A673 (cell line): Measurements from ENCODE around the gene ATP5F1D. TPM values are rescaled to one million over a fixed set of nuclear protein-coding genes. Genes with fewer than 3 reads are reported as not detected.
A peak's percentile ranks its signal among the peaks of the same experiment; 100 is the strongest.

Experiments used
- BruUV-seq: library from RNA; stranded (reverse); fragments of 400-500 nt; replicated peaks from 2 replicates; lab custom pipeline; 2021; lab: Mats Ljungman, UMichigan
- CTCF ChIA-PET: fragments of 300-600 bp; sonication (Branson Sonifier 250); formaldehyde crosslinking; loops from one replicate; lab custom pipeline; 2022; ENCODE audit warnings: antibody characterized with exemption; lab: Charles Lee
- POLR2A ChIA-PET: fragments of 300-600 bp; sonication (Branson Sonifier 250); formaldehyde crosslinking; loops from one replicate; lab custom pipeline; 2022; ENCODE audit warnings: antibody characterized with exemption; ENCODE audit not compliant: low non-redundant PET; lab: Charles Lee
- DNase-seq: peaks from one replicate; pipeline ENCODE4 v3.0.0-alpha.2; 2015; ENCODE audit warnings: low spot score
- H3K27ac ChIP-seq: fragments of 200-600 bp; sonication (generic); 2 replicates; pipeline ENCODE4 v1.5.1; 2016; ENCODE audit warnings: mixed run types, low read depth, mild to moderate bottlenecking, mixed read lengths, antibody characterized with exemption, low read length; ENCODE audit not compliant: poor library complexity, severe bottlenecking
- H3K27me3 ChIP-seq: fragments of 200-600 bp; sonication (generic); replicated peaks from 2 replicates; pipeline ENCODE4 v1.6.1; 2017; ENCODE audit warnings: mixed run types, low read depth, mild to moderate bottlenecking, mixed read lengths, antibody characterized with exemption, low read length; ENCODE audit not compliant: insufficient read depth, poor library complexity
- H3K36me3 ChIP-seq: fragments of 200-600 bp; sonication (generic); 2 replicates; pipeline ENCODE4 v1.6.1; 2016; ENCODE audit warnings: mixed run types, mild to moderate bottlenecking, mixed read lengths, antibody characterized with exemption, low read length; ENCODE audit not compliant: insufficient read depth, poor library complexity, severe bottlenecking
- H3K4me1 ChIP-seq: fragments of 200-600 bp; sonication (generic); 2 replicates; pipeline ENCODE4 v1.6.1; 2017; ENCODE audit warnings: mixed run types, mild to moderate bottlenecking, mixed read lengths, antibody characterized with exemption, low read length; ENCODE audit not compliant: insufficient read depth, poor library complexity, severe bottlenecking
- H3K4me3 ChIP-seq: fragments of 200-600 bp; sonication (generic); 2 replicates; pipeline ENCODE4 v1.5.1; 2016; ENCODE audit warnings: low read depth, mixed run types, mild to moderate bottlenecking, mixed read lengths, low read length; ENCODE audit not compliant: poor library complexity, severe bottlenecking
- H3K9me3 ChIP-seq: fragments of 200-600 bp; sonication (generic); 2 replicates; pipeline ENCODE4 v1.6.1; 2016; ENCODE audit warnings: mixed run types, low read depth, mild to moderate bottlenecking, mixed read lengths, antibody characterized with exemption, low read length; ENCODE audit not compliant: poor library complexity, severe bottlenecking
- EZH2 ChIP-seq: fragments of 200-600 bp; sonication (generic); IDR thresholded peaks from 2 replicates; pipeline ENCODE4 v1.6.1; 2017; ENCODE audit warnings: borderline replicate concordance, low read depth, mild to moderate bottlenecking, mixed read lengths, antibody characterized with exemption, low read length; ENCODE audit not compliant: poor library complexity, severe bottlenecking
- intact Hi-C: fragments of 100-400 bp; cut with micrococcal nuclease; formaldehyde crosslinking; loops from one replicate; pipeline ENCODE4 v1.10.0; 2022; ENCODE audit not compliant: unreplicated experiment
- total RNA-seq: library from RNA; stranded (reverse); gene quantifications from 2 replicates; pipeline ENCODE4 v1.2.3, GENCODE V29; 2021
- TF ChIP-seq, protein P1 (sequence below): fragments of 300-800, 200-600 bp; sonication (generic); conservative IDR thresholded peaks from 2 replicates; pipeline ENCODE4 v1.5.1; 2017; ENCODE audit warnings: low read depth, mild to moderate bottlenecking, antibody characterized with exemption, low read length, moderate library complexity, mixed read lengths

ATP5F1D gene
- total RNA-seq, 1 experiment from 2014 or later: 237 TPM

DNA sequence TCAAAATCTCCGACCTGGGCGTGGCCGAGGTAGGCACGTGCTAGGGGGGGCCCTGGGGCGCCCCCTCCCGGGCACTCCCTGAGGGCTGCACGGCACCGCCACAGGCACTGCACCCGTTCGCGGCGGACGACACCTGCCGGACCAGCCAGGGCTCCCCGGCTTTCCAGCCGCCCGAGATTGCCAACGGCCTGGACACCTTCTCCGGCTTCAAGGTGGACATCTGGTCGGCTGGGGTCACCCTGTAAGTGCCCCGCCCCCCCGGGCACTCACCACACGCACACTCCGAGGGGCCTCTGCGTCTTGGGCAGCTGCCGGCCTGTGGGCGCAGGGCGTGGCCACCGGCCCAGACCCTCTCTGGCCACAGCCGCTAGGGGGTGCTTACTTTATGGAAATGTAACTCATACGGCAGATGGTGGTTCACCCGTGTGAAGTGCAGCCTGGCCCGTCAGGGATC is 21.0 kb upstream of the ATP5F1D start:
- TF ChIP-seq, protein P1, sequence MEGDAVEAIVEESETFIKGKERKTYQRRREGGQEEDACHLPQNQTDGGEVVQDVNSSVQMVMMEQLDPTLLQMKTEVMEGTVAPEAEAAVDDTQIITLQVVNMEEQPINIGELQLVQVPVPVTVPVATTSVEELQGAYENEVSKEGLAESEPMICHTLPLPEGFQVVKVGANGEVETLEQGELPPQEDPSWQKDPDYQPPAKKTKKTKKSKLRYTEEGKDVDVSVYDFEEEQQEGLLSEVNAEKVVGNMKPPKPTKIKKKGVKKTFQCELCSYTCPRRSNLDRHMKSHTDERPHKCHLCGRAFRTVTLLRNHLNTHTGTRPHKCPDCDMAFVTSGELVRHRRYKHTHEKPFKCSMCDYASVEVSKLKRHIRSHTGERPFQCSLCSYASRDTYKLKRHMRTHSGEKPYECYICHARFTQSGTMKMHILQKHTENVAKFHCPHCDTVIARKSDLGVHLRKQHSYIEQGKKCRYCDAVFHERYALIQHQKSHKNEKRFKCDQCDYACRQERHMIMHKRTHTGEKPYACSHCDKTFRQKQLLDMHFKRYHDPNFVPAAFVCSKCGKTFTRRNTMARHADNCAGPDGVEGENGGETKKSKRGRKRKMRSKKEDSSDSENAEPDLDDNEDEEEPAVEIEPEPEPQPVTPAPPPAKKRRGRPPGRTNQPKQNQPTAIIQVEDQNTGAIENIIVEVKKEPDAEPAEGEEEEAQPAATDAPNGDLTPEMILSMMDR: no peak
- no peak for TF ChIP-seq EZH2
- Histone ChIP-seq H3K27me3 (no peaks in the 10 kb centered on the region), H3K27ac (no peak overlapping the region), H3K4me1 (no peaks in the 10 kb centered on the region), H3K4me3 (no peak overlapping the region), H3K36me3 (peaks cover 28% of the 10 kb centered on the region), H3K9me3 (no peaks in the 10 kb centered on the region)
- intact Hi-C loops: no loop called here
- DNase-seq: no peak
- CTCF ChIA-PET: interaction anchor here (0.6 kb wide), 1 partner anchor 88 kb away, joined by 3 read pairs; no protein-coding TSS in a partner anchor
- POLR2A ChIA-PET: no interaction called here
- no TSS peak for BruUV-seq

DNA sequence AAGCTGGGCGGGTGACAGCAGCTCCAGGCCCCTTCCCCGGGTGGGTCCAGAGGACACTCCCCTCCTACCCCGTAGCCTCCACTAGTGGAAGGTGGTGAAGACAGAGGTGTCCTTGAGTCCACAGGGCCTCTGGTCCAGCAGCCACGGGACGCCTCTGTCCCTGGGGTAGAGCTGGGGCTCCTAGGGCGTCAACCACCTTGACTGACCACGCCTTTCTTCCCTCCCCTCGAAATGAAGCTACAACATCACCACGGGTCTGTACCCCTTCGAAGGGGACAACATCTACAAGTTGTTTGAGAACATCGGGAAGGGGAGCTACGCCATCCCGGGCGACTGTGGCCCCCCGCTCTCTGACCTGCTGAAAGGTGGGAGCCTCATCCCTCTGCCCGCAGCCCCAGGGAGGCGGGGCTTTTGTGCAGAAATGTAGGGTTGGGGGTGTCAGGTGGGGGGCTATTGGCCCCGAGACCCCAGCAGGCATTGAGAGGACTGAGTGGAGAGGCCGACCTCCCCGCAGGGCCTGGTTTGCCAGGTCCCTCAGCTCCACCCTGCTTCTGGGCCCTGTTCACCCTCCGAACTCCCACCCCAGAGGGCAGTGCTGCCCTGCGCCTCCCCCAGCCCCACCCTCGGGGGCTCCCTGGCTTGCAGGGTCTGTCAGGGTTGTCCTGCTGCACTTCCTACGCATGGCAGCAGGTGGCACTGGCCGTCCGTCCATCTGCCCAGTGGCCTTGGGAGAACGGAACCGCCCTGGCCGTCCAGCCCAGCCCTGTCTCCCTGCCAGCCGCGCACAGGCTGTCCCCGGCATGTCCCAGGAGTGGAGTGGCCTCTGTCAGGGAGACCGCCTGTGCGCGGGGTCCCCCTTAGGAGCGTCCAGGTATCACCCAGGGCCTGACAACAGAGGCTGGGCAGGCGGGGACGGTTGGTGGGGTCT is 20.3 kb upstream of the ATP5F1D start:
- BruUV-seq: no TSS peak
- Histone ChIP-seq H3K27me3 (no peaks in the 10 kb centered on the region), H3K27ac (no peak overlapping the region), H3K4me3 (no peak overlapping the region), H3K36me3 (peaks cover 28% of the 10 kb centered on the region), H3K4me1 (no peaks in the 10 kb centered on the region), H3K9me3 (no peaks in the 10 kb centered on the region)
- no peak for DNase-seq
- intact Hi-C loops: no loop called here
- no peak for TF ChIP-seq EZH2
- TF ChIP-seq, protein P1: peak; percentile 52
- POLR2A ChIA-PET: no interaction called here
- CTCF ChIA-PET: interaction anchor here (0.6 to 1.4 kb wide), 2 partner anchors 7 to 89 kb away, joined by 3 to 4 read pairs; no protein-coding TSS in a partner anchor

DNA sequence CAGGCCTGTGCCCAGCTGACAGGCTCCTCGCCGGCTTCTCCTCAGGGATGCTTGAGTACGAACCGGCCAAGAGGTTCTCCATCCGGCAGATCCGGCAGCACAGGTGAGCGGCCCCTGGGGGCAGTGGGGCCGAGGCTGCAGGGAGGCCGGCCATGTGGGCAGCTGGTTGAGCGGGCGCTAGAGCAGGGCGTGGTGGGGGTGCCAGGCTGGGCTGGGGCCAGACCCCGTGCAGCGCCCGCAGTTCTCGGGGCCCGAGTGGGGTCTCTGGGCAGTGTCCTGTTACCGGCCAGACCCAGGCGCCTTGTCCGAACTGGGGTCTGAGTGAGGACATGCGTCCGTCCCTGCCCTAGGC is 19.7 kb upstream of the ATP5F1D start:
- Histone ChIP-seq H3K36me3 (peaks cover 28% of the 10 kb centered on the region), H3K4me3 (no peak overlapping the region), H3K27ac (no peak overlapping the region), H3K27me3 (no peaks in the 10 kb centered on the region), H3K9me3 (no peaks in the 10 kb centered on the region), H3K4me1 (no peaks in the 10 kb centered on the region)
- intact Hi-C loops: no loop called here
- TF ChIP-seq, protein P1: no peak
- TF ChIP-seq EZH2: no peak
- POLR2A ChIA-PET: no interaction called here
- no TSS peak for BruUV-seq
- CTCF ChIA-PET: interaction anchor here (1.4 kb wide), 1 partner anchor 8 kb away, joined by 4 read pairs; no protein-coding TSS in a partner anchor
- DNase-seq: no peak
